ENCODE results near the gene NDUFC1.
"Not testable (repeated sequence)": the region's sequence is repeated elsewhere in the genome, so short reads cannot be mapped to it uniquely, and the experiment has no call there.

The NDUFC1 gene

GRCh38 chr4:139301821-139302611, at the start of gene NDUFC1:
NDUFC1 (minus strand) TSS chr4:139302477; CDS start chr4:139295798, 6,679 bp downstream.
- peak; percentile 71 to 84 for DNase-seq

- peak; percentile 12 to 23 for DNase-seq
Observed at GRCh38 chr4:139337612-139338011, 35.3 kb upstream of the NDUFC1 start.

- DNase-seq: no peak
Observed at GRCh38 chr4:139333046-139333445, 30.8 kb upstream of the NDUFC1 start.

- peak in 1 of 2 donors; percentile 4 for DNase-seq
Observed at GRCh38 chr4:139331185-139331584, 28.9 kb upstream of the NDUFC1 start.

- no peak for DNase-seq
Observed at GRCh38 chr4:139330283-139330682, 28.0 kb upstream of the NDUFC1 start.

- no peak for DNase-seq
Observed at GRCh38 chr4:139329665-139330200, 27.5 kb upstream of the NDUFC1 start.

- DNase-seq: no peak
Observed at GRCh38 chr4:139324620-139325019, 22.3 kb upstream of the NDUFC1 start.

- DNase-seq: not testable (repeated sequence)
Observed at GRCh38 chr4:139322541-139322940, 20.3 kb upstream of the NDUFC1 start.

GRCh38 chr4:139322070-139322469, 19.8 kb upstream of the NDUFC1 start:
- DNase-seq: not testable (repeated sequence)

GRCh38 chr4:139319571-139319970, 17.3 kb upstream of the NDUFC1 start:
- no peak for DNase-seq

- no peak for DNase-seq
Observed at GRCh38 chr4:139317635-139318034, 15.4 kb upstream of the NDUFC1 start.

GRCh38 chr4:139316733-139317132, 14.5 kb upstream of the NDUFC1 start:
- DNase-seq: no peak

- no peak for DNase-seq
Observed at GRCh38 chr4:139315221-139315675, 13.0 kb upstream of the NDUFC1 start.

GRCh38 chr4:139314047-139314800, 11.9 kb upstream of the NDUFC1 start:
- no peak for DNase-seq

- not testable (repeated sequence) for DNase-seq
Observed at GRCh38 chr4:139313414-139313813, 11.1 kb upstream of the NDUFC1 start.

GRCh38 chr4:139312552-139313332, 10.5 kb upstream of the NDUFC1 start:
- peak; percentile 52 to 56 for DNase-seq

- DNase-seq: no peak
Observed at GRCh38 chr4:139311909-139312308, 9.6 kb upstream of the NDUFC1 start.

GRCh38 chr4:139304920-139305319, 2.6 kb upstream of the NDUFC1 start:
- DNase-seq: no peak

- DNase-seq: peak; percentile 98
Observed at GRCh38 chr4:139301113-139301820, 1.0 kb downstream of the NDUFC1 start, which contains the start of gene NAA15. NAA15 (plus strand) TSS chr4:139301505; CDS start chr4:139301778, 273 bp downstream.

GRCh38 chr4:139300431-139301112, 1.7 kb downstream of the NDUFC1 start:
- DNase-seq: peak; percentile 29 to 41

- no peak for DNase-seq
Observed at GRCh38 chr4:139299536-139299935, 2.7 kb downstream of the NDUFC1 start.
